ENCODE data around the gene IGIP. TPM values are rescaled to one million over a fixed set of nuclear protein-coding genes. Genes with fewer than 3 reads are reported as not detected.

IGIP gene
- polyA plus RNA-seq, 1 donor, result 9.4 TPM

- Histone ChIP-seq H3K4me1 (ENCODE audit: control insufficient read depth, insufficient read depth, low read length) (peaks cover 7% of the 10 kb centered on the region), H3K36me3 (ENCODE audit: control insufficient read depth, insufficient read depth, low read length) (no peaks in the 10 kb centered on the region), H3K27ac (ENCODE audit: low read length) (no peak overlapping the region), H3K4me3 (ENCODE audit: low read length) (no peak overlapping the region), H3K27me3 (ENCODE audit: control insufficient read depth, insufficient read depth, low read length) (peaks cover 10% of the 10 kb centered on the region), H3K9me3 (ENCODE audit: control insufficient read depth, low read depth, low read length) (peaks cover 5% of the 10 kb centered on the region)
- DNase-seq, result no peak
- 60% methylated on average over 1 of the region's 3 CpGs for WGBS (ENCODE audit: insufficient coverage, low lambda C conversion rate)
These were observed 8.2 kb upstream of the IGIP start for GRCh38 chr5:140117523-140117922.

GRCh38 chr5:140118302-140118936 lies 7.3 kb upstream of the IGIP start:
- H3K36me3 ChIP-seq (ENCODE audit: control insufficient read depth, insufficient read depth, low read length), result no peaks in the 10 kb centered on the region
- no peak overlapping the region for H3K27ac ChIP-seq (ENCODE audit: low read length)
- H3K9me3 ChIP-seq (ENCODE audit: control insufficient read depth, low read depth, low read length), result peaks cover under 1% of the 10 kb centered on the region
- peaks cover 9% of the 10 kb centered on the region for H3K4me1 ChIP-seq (ENCODE audit: control insufficient read depth, insufficient read depth, low read length)
- DNase-seq, result no peak
- no peak overlapping the region for H3K4me3 ChIP-seq (ENCODE audit: low read length)
- peaks cover 1% of the 10 kb centered on the region for H3K27me3 ChIP-seq (ENCODE audit: control insufficient read depth, insufficient read depth, low read length)
- 70% methylated on average over 2 of the region's 3 CpGs for WGBS (ENCODE audit: insufficient coverage, low lambda C conversion rate)

- no peaks in the 10 kb centered on the region for H3K36me3 ChIP-seq (ENCODE audit: control insufficient read depth, insufficient read depth, low read length)
- no peaks in the 10 kb centered on the region for H3K9me3 ChIP-seq (ENCODE audit: control insufficient read depth, low read depth, low read length)
- 100% methylated on average over 1 of the region's 6 CpGs for WGBS (ENCODE audit: insufficient coverage, low lambda C conversion rate)
- no peak overlapping the region for H3K4me3 ChIP-seq (ENCODE audit: low read length)
- no peak for DNase-seq
- H3K27me3 ChIP-seq (ENCODE audit: control insufficient read depth, insufficient read depth, low read length), result no peaks in the 10 kb centered on the region
- no peak overlapping the region for H3K27ac ChIP-seq (ENCODE audit: low read length)
- H3K4me1 ChIP-seq (ENCODE audit: control insufficient read depth, insufficient read depth, low read length), result peaks cover 2% of the 10 kb centered on the region
These were observed 727 bp downstream of the IGIP start for GRCh38 chr5:140126315-140127012.

- WGBS (ENCODE audit: insufficient coverage, low lambda C conversion rate), result no CpG with 5 or more reads among the region's 5 CpGs
- no peaks in the 10 kb centered on the region for H3K36me3 ChIP-seq (ENCODE audit: control insufficient read depth, insufficient read depth, low read length)
- no peak for DNase-seq
These were observed 2.6 kb downstream of the IGIP start for GRCh38 chr5:140128376-140128775.

GRCh38 chr5:140130949-140131733 lies 5.4 kb downstream of the IGIP start:
- Histone ChIP-seq H3K9me3 (ENCODE audit: control insufficient read depth, low read depth, low read length) (no peaks in the 10 kb centered on the region), H3K4me1 (ENCODE audit: control insufficient read depth, insufficient read depth, low read length) (no peaks in the 10 kb centered on the region), H3K27ac (ENCODE audit: low read length) (no peak overlapping the region), H3K4me3 (ENCODE audit: low read length) (no peak overlapping the region), H3K27me3 (ENCODE audit: control insufficient read depth, insufficient read depth, low read length) (no peaks in the 10 kb centered on the region), H3K36me3 (ENCODE audit: control insufficient read depth, insufficient read depth, low read length) (no peaks in the 10 kb centered on the region)
- no peak for DNase-seq
- 80% methylated on average over 1 of the region's 5 CpGs for WGBS (ENCODE audit: insufficient coverage, low lambda C conversion rate)

More at GRCh38 chr5:140128376-140128775, 2.6 kb downstream of the IGIP start:
- no peaks in the 10 kb centered on the region for H3K27me3 ChIP-seq (ENCODE audit: control insufficient read depth, insufficient read depth, low read length)
- H3K4me1 ChIP-seq (ENCODE audit: control insufficient read depth, insufficient read depth, low read length), result no peaks in the 10 kb centered on the region
- no peaks in the 10 kb centered on the region for H3K9me3 ChIP-seq (ENCODE audit: control insufficient read depth, low read depth, low read length)
- H3K4me3 ChIP-seq (ENCODE audit: low read length), result no peak overlapping the region
- no peak overlapping the region for H3K27ac ChIP-seq (ENCODE audit: low read length)

- Histone ChIP-seq H3K36me3 (ENCODE audit: control insufficient read depth, insufficient read depth, low read length) (no peaks in the 10 kb centered on the region), H3K9me3 (ENCODE audit: control insufficient read depth, low read depth, low read length) (no peaks in the 10 kb centered on the region), H3K4me1 (ENCODE audit: control insufficient read depth, insufficient read depth, low read length) (no peaks in the 10 kb centered on the region), H3K27me3 (ENCODE audit: control insufficient read depth, insufficient read depth, low read length) (no peaks in the 10 kb centered on the region), H3K4me3 (ENCODE audit: low read length) (no peak overlapping the region), H3K27ac (ENCODE audit: low read length) (no peak overlapping the region)
- WGBS (ENCODE audit: insufficient coverage, low lambda C conversion rate), result no CpG with 5 or more reads among the region's 3 CpGs
- DNase-seq, result no peak
These were observed 6.3 kb downstream of the IGIP start for GRCh38 chr5:140131967-140132409.

GRCh38 chr5:140133514-140134167 lies 7.9 kb downstream of the IGIP start:
- no peaks in the 10 kb centered on the region for H3K4me1 ChIP-seq (ENCODE audit: control insufficient read depth, insufficient read depth, low read length)
- H3K27ac ChIP-seq (ENCODE audit: low read length), result no peak overlapping the region
- no peak for DNase-seq
- no peaks in the 10 kb centered on the region for H3K27me3 ChIP-seq (ENCODE audit: control insufficient read depth, insufficient read depth, low read length)
- H3K9me3 ChIP-seq (ENCODE audit: control insufficient read depth, low read depth, low read length), result no peaks in the 10 kb centered on the region
- H3K4me3 ChIP-seq (ENCODE audit: low read length), result no peak overlapping the region
- no peaks in the 10 kb centered on the region for H3K36me3 ChIP-seq (ENCODE audit: control insufficient read depth, insufficient read depth, low read length)
- no CpG with 5 or more reads among the region's 4 CpGs for WGBS (ENCODE audit: insufficient coverage, low lambda C conversion rate)

- no peak overlapping the region for H3K27ac ChIP-seq (ENCODE audit: low read length)
- no peak overlapping the region for H3K4me3 ChIP-seq (ENCODE audit: low read length)
- no peak for DNase-seq
- H3K27me3 ChIP-seq (ENCODE audit: control insufficient read depth, insufficient read depth, low read length), result no peaks in the 10 kb centered on the region
- H3K4me1 ChIP-seq (ENCODE audit: control insufficient read depth, insufficient read depth, low read length), result no peaks in the 10 kb centered on the region
- H3K9me3 ChIP-seq (ENCODE audit: control insufficient read depth, low read depth, low read length), result no peaks in the 10 kb centered on the region
- H3K36me3 ChIP-seq (ENCODE audit: control insufficient read depth, insufficient read depth, low read length), result no peaks in the 10 kb centered on the region
- 100% methylated on average over 2 of the region's 2 CpGs for WGBS (ENCODE audit: insufficient coverage, low lambda C conversion rate)
These were observed 8.7 kb downstream of the IGIP start for GRCh38 chr5:140134277-140134935.

- Histone ChIP-seq H3K4me3 (ENCODE audit: low read length) (no peak overlapping the region), H3K27ac (ENCODE audit: low read length) (no peak overlapping the region), H3K4me1 (ENCODE audit: control insufficient read depth, insufficient read depth, low read length) (no peaks in the 10 kb centered on the region), H3K9me3 (ENCODE audit: control insufficient read depth, low read depth, low read length) (no peaks in the 10 kb centered on the region), H3K36me3 (ENCODE audit: control insufficient read depth, insufficient read depth, low read length) (no peaks in the 10 kb centered on the region), H3K27me3 (ENCODE audit: control insufficient read depth, insufficient read depth, low read length) (no peaks in the 10 kb centered on the region)
- DNase-seq, result no peak
These were observed 9.4 kb downstream of the IGIP start for GRCh38 chr5:140135127-140135526.

- H3K27me3 ChIP-seq (ENCODE audit: control insufficient read depth, insufficient read depth, low read length), result no peaks in the 10 kb centered on the region
- H3K36me3 ChIP-seq (ENCODE audit: control insufficient read depth, insufficient read depth, low read length), result no peaks in the 10 kb centered on the region
- no peak overlapping the region for H3K27ac ChIP-seq (ENCODE audit: low read length)
- H3K9me3 ChIP-seq (ENCODE audit: control insufficient read depth, low read depth, low read length), result no peaks in the 10 kb centered on the region
- H3K4me1 ChIP-seq (ENCODE audit: control insufficient read depth, insufficient read depth, low read length), result peaks cover 5% of the 10 kb centered on the region
- H3K4me3 ChIP-seq (ENCODE audit: low read length), result no peak overlapping the region
- DNase-seq, result no peak
- WGBS (ENCODE audit: insufficient coverage, low lambda C conversion rate), result no CpG with 5 or more reads among the region's 1 CpG
These were observed 10.9 kb downstream of the IGIP start for GRCh38 chr5:140136624-140137023.
